Epithelial cell of proximal tubule (primary cell): ENCODE data around the gene CAMTA1. TPM values are rescaled to one million over a fixed set of nuclear protein-coding genes. Genes with fewer than 3 reads are reported as not detected.

ENCODE experiments used
- DNase-seq: peaks from one replicate; pipeline ENCODE4 v3.0.0-alpha.2; 2011; ENCODE audit warnings: low read depth
- H3K4me3 ChIP-seq: 2 replicates; pipeline ENCODE4 v1.5.1; 2011; ENCODE audit warnings: low read depth, mild to moderate bottlenecking, low read length
- total RNA-seq: library from RNA; depleted of rRNA; stranded (reverse); fragments of >200 nt; gene quantifications from 2 replicates; pipeline ENCODE4 v1.2.3, GENCODE V29; 2015
- TF ChIP-seq, protein P1 (sequence below): conservative IDR thresholded peaks from 2 replicates; pipeline ENCODE4 v1.5.1; 2012; ENCODE audit warnings: low read depth, mild to moderate bottlenecking, low read length

The CAMTA1 gene
- total RNA-seq, 1 donor from 2014 or later = 79.2 TPM

DNA sequence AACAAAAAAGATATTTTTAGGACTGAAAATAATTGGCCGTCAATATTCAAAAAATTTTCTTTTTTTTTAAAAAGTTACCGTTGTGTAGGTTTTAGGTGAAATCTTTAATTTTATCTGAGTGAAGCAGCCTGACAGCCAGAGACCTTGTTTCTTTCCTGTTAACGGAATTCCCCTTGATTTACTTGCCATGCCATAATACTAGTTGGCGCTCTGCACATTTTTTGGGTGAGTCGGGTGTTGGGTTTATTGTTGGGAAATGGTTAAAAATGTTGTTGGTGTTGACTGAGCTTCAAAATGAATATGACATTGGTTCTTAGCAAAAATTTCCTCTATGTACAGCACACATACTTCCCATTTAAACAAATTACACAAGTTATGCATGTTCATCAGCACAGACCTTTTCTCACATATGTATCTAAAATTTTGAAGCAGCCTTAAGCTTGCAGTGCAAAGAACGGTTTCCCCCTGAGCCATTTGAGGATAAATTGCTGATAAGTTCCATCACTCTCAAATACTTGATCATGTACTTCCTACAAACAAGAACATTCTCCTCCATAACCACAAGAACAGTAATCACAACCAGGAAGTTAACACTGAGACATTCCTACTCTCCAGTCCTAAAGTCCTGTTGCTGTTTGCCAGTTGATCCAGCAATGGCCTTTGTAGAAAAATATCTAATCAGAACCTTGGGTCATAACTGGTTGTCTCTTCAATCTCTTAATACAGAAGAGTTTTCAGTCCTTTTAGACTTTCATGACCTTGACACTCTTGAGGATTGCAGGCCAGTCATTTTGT is 34.2 kb downstream of the CAMTA1 start:
- no peak for DNase-seq
- TF ChIP-seq, protein P1, sequence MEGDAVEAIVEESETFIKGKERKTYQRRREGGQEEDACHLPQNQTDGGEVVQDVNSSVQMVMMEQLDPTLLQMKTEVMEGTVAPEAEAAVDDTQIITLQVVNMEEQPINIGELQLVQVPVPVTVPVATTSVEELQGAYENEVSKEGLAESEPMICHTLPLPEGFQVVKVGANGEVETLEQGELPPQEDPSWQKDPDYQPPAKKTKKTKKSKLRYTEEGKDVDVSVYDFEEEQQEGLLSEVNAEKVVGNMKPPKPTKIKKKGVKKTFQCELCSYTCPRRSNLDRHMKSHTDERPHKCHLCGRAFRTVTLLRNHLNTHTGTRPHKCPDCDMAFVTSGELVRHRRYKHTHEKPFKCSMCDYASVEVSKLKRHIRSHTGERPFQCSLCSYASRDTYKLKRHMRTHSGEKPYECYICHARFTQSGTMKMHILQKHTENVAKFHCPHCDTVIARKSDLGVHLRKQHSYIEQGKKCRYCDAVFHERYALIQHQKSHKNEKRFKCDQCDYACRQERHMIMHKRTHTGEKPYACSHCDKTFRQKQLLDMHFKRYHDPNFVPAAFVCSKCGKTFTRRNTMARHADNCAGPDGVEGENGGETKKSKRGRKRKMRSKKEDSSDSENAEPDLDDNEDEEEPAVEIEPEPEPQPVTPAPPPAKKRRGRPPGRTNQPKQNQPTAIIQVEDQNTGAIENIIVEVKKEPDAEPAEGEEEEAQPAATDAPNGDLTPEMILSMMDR = no peak
- no peak overlapping the region for H3K4me3 ChIP-seq

DNA sequence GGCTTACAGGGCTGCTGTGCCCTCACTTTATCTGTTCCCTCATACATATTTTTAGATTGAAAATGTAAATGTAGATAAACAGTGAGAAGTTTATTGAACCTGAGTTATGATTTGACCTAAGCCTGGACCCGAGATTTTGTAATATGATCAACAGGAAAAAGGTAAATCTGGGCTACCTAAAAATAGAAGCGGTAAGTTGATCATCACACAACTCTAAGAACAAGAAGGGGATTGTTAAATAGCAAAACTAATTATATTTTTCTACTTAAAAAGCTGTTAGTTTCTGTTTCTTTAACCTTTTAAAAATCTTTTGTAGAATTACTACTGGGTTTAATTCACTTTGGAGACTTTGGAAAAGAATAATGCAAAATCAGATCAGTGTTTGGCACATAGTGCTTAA is 35.6 kb downstream of the CAMTA1 start:
- no peak for DNase-seq
- no peak overlapping the region for H3K4me3 ChIP-seq
- TF ChIP-seq, protein P1 = no peak

DNA sequence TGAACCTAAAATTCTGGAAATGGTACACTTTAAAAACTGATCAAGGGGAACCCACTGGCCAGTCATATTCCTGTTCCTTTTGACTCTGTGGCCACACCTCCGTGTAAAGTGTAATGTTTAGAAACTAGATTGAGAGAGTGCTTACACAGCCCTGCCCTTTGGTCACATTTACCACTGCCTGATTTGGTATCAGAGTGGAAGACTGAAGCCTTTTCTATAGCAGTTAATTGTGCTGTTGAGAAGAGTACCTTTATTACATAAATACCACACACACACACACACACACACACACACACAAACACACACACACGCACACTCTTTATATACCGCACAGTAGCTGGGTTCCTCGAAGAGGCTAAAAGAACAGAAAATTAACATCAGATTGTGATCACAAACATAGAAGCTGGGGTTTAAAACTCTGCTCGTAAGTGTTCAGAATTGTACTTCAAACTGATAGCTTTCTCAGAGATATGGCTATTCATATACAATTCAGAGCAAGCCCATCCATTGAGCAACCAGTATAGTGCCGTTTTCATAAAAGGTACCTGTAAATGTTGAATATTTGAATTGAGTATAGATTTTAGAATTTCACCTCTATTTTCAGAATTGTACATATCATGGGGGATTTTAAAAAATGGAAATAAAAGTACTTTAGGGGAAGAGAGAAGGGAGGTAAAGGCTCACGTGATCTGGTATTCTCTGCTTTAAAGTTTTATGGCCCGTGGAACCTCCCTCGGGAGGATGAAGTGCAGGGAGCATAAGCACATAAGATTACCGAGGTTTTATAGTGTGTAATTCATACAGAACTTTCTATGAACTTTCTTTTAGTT is 37.5 kb downstream of the CAMTA1 start:
- H3K4me3 ChIP-seq = peak overlapping the region; percentile 35
- TF ChIP-seq, protein P1 = no peak
- no peak for DNase-seq

DNA sequence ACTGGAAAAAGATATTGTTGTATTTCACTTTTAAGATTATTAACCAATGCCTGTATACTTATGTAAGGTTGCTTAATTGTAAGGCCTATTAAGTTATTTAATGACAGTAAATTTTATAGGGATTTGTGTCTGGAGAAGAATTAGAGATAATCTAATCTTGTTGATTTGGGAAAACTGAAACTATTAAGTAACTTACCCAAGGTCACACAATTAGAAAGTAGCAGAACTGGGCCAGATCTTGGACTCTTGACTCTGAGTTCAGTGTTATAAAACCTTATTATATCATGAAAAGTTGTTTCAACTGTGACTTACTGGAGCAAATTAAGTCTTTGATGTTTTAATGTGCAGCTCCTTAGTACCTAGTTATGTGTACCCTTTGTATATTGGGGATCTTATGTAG is 38.5 kb downstream of the CAMTA1 start:
- H3K4me3 ChIP-seq = no peak overlapping the region
- no peak for DNase-seq
- TF ChIP-seq, protein P1 = no peak

DNA sequence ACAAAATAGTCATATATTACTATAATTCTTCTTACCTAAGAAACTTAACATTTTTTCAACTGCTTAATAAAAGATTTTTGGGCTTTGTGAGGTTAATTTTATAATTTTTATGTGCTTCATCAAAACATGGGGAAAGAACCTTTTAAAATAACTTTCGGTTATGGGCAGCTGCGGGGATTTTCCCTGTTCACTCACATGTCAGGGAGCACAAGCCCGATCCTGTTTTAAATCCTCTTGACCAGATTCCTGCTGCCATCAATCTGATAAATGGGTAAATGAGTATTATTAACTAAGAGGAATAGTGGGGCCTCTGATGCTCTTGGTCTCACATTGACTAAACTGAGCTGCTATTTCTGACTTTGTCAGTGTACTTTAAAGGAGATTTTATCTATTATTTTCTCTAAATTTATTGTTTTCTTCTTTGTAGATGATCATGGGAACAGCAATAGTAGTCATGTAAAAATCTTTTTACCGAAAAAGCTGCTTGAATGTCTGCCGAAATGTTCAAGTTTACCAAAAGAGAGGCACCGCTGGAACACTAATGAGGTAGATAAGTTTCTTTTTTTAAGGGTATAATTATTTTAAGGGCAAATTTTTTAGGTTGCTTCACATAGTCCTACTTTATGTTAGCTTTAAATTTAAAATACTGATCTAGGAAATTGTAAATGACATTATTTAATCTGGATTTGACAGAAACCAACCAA is 39.6 kb downstream of the CAMTA1 start:
- H3K4me3 ChIP-seq = no peak overlapping the region
- no peak for DNase-seq
- TF ChIP-seq, protein P1 = no peak

DNA sequence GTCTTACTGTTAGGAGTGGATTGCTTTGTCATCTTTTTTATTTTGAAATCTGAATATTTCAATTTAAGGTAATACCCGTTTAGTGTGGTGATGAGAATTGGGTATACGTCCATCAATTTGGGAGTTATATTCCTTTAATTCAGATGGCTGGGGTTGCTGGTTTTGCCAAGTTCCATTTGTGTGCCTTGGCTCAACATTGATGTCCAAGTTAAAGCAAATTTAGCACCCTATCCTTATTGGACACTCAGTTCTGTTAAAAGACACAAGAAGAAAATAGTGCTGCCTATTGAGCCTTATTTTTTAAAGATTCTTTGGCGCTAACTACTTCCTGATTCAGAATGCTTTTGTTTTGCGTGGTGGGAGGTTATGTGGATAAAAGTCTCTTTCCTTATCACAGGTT is 40.6 kb downstream of the CAMTA1 start:
- DNase-seq = no peak
- peak overlapping the region; percentile 1 for H3K4me3 ChIP-seq
- TF ChIP-seq, protein P1 = no peak
